Right renal pelvis (tissue), 4 donors: ENCODE results near the gene PPP1CA. TPM values are rescaled to one million over a fixed set of nuclear protein-coding genes. Genes with fewer than 3 reads are reported as not detected.
A peak's percentile ranks its signal among the peaks of the same experiment; 100 is the strongest.
"Not testable (repeated sequence)": the region's sequence is repeated elsewhere in the genome, so short reads cannot be mapped to it uniquely, and the experiment has no call there.

Experiments
- DNase-seq, 4 donors: peaks; one replicate each; pipeline ENCODE4 v3.0.0-alpha.2; 2013; ENCODE audit warnings: low read depth in 4 of 4, low spot score in 3 of 4, missing footprints in 1 of 4
- polyA plus RNA-seq, 4 donors: library from polyadenylated mRNA; unstranded; fragments of 120-200 nt; gene quantifications; one replicate each; pipeline ENCODE4 v1.2.1, GENCODE V29; 2013; ENCODE audit not compliant: insufficient read length in 4 of 4

The PPP1CA gene
- polyA plus RNA-seq, 4 donors: 146 to 188 (median 155) TPM

DNA sequence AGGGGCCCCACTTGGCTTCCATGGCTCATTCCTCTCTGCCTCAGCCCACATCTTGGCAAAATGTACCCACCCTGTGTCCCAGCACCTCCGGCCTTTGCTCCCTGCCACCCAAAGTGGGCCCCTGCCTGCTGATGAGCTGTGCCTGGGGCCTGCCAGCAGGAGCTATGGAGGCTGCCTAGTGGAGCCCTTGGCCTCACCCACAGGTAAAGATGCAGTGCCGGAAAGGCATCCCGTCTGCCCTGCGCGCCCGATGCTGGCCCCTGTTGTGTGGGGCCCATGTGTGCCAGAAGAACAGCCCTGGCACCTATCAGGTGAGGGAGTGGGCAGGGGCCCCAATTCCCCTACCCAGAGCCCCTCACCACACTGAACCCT is 3.5 kb upstream of the PPP1CA start:
- no peak for DNase-seq

DNA sequence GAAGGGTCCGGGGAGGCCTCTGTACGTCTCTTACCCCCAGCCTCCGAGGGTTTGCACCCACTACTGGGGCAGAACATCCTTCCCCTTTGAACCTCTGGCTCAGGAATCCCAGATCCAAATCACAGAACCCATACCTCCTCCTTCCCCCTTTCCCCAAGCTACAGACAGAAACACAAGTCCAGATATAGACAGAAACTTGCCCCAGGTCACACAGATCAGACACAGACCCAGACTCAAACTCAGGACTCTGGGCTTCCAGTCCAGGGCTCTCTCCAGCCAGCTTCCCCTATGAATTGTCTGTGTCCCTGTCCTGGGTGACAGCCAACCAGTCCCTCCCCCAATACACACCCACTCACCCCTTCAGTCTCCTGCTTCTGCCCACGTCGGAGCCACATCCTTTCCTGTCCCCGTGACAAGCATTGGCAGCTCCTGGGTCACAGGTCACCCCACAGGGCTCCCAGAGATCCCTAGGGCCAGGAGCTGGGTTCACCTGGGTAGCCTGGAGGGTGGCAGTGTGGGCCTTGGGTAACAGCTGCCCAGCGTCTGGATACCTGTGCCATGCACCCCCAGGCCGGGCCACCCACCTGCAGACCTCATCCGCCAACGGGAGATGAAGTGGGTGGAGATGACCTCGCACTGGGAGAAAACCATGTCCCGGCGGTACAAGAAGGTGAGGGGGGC is 3.0 kb upstream of the PPP1CA start:
- DNase-seq: no peak

DNA sequence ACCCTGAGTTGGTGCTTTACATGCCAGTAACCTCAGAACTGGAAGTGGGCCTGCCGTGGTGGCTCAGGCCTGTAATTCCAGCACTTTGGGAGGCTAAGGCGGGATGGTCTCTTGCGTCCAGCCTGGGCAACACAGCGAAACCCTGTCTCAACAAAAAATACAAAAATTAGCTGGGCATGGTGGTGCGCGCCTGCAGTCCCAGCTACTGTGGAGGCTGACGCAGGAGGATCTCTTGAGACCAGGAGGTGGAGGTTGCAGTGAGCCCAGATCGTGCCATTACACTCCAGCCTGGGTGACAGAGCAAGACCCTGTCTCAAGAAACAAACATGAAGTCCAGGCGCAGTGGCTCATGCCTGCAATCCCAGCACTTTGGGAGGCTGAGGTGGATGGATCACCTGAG is 1.4 kb upstream of the PPP1CA start:
- DNase-seq: not testable (repeated sequence)

DNA sequence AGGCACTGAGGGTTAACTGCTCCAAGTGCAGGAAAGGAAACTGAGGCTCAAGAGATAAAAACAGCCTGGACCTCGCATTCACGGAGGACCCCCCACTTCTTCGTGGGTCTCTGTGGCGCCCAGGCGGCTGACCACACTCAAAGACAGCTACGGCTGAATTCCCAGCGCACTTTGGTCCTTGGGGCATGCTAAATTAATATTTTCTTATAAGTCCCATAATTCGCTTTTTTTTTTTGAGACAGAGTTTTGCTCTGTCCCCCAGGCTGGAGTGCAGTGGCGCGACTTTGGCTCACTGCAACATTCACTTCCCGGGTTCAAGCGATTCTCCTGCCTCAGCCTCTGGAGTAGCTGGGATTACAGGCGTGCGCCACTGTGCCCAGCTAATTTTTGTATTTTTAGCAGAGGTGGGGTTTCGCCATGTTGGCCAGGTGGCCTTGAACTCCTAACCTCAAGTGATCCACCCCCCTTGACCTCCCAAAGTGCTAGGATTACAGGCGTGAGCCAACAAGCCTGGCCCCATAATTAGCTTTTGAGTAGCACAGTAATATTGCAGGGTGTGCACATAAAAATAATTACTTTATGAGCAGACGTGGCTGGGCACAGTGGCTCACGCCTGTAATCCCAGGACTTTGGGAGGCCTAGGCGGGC is 658 bp upstream of the PPP1CA start:
- not testable (repeated sequence) for DNase-seq

DNA sequence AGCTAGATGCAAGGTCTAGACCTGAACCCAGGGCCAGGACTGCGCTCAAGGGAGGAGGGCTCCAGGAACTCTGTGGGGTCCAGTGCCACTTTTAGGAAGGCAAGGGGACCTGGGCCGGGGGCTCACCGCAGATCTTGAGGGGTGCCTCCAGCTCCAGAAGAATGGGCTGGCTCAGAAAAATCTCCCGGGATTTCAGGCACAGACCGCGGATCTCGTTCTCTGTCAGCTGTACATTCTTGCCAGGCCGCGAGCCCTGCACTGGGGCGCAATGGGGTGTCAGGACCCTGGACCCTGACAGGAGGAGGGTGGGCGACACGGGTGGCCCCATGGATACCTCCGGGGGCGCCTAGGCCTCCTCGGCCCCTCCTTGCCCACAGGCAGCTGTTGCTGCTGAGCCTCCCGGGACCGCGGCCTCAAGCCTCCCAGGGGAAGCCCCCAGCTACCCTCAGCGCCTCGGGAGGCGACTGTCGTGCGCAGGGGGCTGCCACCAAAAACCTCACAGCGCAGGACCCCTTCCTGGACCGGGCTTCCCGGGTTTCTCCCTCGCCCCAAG is 640 bp downstream of the PPP1CA start:
- DNase-seq: no peak

DNA sequence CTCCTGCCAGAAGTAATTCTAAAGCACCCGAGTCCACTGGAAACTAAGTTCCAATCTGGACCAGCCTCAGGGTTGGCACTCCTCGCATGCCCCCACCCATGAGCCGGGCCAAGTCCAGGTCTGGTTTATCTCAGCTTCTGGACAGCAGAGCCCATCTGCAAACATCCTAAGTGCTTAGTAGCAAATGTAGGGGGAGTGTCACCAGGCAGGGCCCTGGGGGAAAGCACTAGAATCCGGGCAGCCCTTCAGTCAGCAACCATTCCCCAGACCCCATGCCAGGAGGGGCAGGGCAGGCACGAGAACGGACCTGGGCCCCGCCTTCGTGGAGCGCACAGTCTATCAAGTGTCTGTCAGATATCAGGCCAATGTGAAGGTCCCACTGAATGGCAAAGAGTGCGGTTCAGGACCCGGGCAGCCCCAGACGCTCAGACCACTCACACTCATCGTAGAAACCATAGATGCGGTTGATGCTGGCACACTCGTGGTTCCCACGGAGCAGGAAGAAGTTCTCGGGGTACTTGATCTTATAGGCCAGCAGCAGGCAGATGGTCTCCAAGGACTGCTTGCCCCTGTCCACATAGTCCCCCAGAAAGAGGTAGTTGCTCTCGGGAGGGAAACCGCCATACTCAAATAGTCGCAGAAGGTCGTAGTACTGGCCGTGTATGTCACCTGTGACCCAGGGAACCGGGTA is 1.3 kb downstream of the PPP1CA start:
- DNase-seq: no peak

DNA sequence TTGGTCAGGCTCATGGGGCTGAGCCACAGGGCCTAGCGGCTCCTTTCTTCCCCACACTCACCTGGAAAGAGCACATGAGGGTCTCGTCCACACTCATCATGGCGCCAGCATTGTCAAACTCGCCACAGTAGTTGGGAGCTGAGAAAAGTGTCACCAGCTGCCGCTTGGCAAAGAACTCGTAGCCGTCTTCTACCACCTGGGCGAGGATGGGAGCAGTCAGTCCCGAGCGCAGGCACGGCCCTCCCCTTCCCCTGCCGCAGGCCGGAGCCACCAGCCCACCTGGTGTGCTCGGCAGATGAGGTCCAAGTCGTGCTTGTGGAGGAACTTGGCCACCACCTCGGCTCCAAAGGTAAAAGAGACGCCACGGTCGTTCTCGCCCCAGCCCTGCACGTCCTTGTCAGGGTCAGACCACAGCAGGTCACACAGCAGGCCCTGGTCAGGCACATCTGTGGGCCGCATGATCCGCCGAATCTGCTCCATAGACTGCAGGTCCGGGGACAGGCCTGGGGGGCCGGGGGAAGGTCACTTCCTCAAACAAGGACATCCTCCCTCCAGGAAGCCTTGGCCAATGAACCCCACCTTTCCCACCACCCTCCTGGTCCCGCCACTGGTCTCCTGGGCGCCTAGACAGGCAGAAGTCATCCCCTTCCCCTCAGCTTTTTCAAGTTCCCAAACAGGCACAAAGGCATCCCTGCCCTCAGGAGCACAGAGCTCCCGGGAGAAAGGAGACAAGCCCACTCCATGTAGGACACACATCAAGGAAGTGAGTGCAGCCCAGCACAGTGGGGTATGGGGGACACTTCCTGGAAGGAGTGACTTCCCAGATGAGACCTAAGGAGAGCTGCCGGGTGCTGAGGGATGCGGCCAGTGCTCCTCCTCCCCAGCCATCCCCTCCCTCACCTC is 2.7 kb downstream of the PPP1CA start:
- no peak for DNase-seq

DNA sequence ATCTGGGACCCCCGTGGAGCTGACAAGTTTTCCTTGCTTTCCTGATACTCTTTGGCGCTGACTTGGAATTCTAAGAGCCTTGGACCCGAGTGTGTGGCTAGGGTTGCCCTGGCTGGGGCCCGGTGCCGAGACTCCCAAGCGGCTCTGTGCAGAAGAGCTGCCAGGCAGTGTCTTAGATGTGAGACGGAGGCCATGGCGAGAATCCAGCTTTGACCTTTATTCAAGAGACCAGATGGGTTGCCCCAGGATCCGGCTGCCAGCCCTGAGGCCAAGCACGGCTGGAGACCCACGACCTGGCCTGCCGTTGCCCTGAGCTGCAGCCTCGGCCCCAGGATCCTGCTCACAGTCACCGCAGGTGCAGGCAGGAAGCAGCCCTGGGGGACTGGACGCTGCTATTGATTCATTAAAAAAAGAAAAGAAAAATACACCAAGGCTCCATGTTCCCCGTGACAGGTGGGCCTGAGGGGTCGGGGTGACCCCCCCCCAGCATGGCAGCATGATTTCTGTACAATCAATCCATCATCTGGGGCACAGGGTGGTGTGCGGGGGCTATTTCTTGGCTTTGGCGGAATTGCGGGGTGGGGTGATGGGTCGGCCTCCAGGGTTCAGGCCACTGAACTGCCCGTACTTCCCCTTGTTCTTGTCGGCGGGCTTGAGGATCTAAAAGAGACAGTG is 3.5 kb downstream of the PPP1CA start:
- DNase-seq: no peak

DNA sequence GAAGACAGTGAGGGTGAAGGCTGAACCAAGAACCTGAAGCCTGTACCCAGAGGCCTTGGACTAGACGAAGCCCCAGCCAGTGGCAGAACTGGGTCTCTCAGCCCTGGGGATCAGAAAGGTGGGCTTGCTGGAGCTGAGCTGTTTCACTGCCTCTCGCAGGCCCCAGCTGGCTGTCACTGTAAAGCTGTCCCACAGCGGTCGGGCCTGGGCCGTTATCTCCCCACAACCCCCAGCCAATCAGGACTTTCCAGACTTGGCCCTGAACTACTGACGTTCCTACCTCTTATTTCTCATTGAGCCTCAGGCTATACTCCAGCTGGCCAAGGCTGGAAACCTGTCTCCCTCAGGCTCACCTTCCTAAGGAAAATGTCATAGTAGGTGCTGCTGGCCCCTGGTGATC is 4.1 kb downstream of the PPP1CA start:
- no peak for DNase-seq

DNA sequence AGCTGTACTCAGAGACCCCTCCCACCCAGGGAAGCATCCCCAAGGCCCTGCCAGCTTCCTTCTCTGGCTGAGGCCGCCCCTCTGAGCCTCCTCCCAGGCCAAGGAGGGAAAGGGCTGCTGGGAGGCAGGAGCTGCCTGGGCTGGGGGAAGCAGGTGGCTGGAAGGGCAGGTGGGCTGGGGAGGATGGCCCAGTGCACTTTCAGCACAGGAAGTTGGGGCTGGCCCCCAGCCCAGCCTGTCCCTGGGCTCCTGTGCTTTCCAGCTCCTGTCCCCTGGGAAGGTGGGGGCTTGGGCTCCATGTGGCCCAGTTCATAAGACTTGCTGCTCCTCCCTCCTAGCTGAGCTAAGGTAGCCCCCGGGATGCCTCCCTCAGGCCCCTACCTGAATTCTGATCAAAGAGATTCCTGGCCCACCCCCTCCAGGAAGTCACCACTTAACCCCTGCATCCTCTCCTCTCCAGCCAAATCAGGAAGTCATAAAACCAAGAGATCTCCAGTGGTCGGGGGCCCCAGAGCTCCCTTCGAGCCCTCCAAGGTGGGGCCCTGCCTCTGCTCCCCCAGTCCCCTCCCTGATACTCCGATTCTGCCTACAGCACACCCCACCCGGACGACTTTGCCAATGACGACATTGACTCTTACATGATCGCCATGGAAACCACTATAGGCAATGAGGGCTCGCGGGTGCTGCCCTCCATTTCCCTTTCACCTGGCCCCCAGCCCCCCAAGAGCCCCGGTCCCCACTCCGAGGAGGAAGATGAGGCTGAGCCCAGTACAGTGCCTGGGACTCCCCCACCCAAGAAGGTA is 4.9 kb downstream of the PPP1CA start:
- DNase-seq: no peak

DNA sequence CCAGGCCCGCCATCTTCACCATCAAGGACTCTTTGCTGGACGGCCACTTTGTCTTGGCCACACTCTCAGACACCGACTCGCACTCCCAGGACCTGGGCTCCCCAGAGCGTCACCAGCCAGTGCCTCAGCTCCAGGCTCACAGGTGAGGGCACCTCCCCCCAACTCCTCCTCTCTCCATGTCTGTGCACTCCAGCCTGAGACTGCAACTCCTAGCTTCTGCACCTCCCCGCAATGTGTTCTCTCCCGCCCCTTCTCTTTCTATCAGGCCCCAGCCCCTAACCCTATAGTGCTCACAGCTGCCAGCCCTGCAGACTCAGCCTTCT is 5.4 kb downstream of the PPP1CA start:
- DNase-seq: no peak

DNA sequence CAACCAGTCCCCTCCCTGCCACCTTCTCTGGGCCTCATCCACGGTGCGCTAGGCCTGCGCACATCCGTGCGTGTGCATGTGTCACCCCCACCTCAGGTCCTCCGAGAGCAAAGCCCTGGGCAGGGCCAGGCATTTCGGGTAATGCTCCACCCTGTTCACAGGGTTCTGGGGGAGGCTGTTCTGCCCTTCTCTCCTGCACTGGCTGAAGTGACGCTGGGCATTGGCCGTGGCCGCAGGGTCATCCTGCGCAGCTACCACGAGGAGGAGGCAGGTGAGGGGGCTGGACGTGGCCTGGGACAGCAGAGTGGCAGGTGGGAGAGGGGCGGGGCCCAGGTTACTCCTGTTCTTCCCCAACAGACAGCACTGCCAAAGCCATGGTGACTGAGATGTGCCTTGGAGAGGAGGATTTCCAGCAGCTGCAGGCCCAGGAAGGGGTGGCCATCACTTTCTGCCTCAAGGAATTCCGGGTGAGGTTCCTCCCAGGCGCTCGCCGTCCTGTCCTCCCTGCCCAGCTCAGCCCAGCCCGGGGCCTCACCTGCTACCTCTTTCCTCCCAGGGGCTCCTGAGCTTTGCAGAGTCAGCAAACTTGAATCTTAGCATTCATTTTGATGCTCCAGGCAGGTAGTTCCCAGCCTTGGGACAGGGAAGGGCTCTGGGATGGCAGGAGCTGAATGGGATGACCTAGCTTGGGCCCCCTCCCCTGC is 6.0 kb downstream of the PPP1CA start:
- no peak for DNase-seq

DNA sequence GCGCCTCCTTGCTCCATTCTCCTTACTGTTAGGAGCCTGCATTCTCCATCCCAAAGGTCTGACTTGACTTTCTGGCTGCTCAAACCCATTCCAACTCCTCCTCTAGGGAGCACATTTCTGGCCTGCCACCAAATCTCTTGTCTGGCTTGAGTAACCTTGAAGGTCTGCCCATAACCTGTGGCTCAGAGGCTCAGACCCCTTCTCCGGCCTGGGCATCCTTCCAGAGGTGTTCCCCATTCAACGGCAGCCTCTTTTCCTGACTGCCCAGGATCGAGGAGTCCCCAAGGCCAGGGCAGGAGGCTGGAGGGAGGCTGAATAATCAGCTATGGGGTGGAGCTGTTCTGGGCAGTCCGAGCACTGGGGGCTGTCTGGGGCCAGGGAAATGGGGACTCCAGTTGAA is 7.7 kb downstream of the PPP1CA start:
- no peak for DNase-seq

DNA sequence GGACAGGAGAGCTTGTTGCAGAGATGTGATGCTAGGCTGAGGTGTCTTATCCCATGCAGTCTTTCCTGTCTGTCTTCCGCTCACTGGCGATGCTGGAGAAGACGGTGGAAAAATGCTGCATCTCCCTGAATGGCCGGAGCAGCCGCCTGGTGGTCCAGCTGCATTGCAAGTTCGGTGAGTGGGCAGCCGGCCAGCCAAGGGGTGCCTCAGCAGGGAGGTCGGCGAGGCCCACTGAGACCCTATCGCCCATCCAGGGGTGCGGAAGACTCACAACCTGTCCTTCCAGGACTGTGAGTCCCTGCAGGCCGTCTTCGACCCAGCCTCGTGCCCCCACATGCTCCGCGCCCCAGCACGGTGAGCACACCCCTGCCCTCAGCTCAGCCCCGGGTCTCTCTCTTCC is 8.2 kb downstream of the PPP1CA start:
- DNase-seq: no peak

DNA sequence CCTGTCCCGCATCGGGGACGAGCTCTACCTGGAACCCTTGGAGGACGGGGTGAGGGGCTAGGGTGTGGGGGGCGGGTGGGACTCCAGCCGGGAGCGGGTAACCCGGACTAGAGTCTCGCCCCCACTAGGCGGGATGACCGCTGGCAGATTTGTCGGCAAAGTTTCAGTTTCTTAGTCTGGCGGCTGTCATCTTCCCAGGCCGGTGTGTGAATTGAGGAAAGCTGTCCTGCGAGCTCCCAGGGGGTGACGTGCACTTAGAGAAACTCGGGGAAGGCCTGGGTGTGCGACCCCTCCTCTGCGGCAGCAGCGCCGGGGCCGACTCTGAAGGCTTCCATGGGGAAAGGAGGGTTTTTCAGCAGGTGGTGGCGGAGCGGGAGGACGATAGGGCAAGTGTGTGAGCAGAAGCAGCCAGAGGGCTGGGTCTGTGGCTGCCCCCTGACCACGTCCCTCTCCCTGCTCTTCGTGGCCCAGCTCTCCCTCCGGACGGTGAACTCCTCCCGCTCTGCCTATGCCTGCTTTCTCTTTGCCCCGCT is 9.4 kb downstream of the PPP1CA start:
- DNase-seq: no peak

DNA sequence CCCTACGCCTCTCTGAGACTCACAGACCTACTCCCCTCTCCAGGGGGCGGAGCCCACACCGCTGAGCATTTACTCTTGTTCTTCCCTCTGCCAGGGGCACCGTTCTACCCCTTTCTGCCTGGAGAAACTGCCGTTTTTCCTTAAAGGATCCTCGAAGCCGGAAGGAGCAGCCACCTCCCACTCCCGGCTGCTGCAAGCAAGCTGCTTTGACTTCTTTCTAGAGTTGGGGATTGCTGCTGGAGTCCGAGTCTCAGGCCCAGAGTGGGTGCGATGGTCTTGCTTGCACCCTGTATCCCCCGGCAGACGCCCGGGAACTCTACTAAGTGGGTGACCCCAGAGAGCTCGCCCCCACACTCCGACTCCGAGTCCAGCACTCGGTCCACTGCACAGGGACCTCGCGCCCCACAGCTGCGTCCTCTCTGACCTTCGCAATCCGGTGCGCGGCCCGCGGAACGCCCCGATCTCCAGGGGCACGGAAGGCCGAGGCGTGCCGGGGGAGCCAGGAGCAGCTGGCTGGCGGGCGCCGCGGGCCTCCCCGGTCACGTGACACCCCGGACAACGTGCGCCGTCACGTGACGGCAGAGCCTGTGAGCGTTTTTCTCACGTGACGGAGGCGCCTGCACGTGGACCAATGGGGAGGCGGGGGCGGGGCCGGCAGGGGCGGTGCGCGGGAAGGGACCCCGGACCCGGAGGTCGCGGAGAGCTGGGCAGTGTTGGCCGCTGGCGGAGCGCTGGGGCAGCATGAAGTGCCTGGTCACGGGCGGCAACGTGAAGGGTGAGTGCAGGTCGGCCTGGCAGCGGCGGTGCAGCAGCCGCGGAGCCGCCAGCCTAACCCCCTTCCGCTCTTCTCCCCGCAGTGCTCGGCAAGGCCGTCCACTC is 10.1 kb downstream of the PPP1CA start, which contains the start of gene RAD9A:
Gene RAD9A, plus strand, starts transcription at position 683 of the 879 bp plus-strand sequence. Its CDS starts 59 bp downstream, at position 742.
- peak; percentile 88 to 93 (median 91) for DNase-seq

DNA sequence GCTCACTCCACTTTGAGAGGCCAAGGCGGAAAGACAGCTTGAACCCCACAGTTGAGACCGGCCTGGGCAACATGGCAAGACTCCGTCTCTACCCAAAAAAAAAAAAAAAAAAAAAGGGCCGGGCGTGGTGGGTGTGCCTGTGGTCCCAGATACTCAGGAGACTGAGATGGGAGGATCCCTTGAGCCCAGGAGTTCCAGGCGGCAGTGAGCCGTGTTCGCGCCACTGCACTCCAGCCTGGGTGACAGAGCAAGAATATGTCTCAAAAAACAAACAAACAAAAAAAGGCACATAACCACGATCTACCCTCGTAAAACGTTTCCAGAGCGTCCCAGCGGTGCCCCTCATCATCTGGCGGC is 10.7 kb downstream of the PPP1CA start:
- DNase-seq: no peak

DNA sequence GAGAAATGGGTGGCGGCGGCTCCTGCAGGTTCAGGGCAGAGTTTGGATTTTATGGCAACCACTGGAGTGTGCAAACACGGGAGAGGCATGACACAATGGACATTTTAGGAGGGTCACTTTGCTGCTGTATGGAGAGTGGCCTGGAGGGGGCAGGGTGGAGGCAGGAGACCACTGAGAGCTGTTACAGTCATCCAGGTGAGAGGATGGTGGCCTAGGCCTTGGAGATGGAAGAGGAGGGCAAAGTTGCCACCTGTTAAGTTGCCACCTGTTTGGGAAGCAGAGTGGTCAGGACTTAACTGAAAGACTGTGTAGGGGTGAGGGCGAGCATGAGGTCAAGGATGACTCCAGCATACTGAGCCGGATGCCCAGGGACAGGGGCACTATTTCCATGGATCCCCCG is 12.2 kb downstream of the PPP1CA start:
- no peak for DNase-seq
